Glutamatergic neuron (in vitro differentiated cells): ENCODE data around the gene OR52A1. TPM values are rescaled to one million over a fixed set of nuclear protein-coding genes. Genes with fewer than 3 reads are reported as not detected.

Source experiments
- DNase-seq: peaks from one replicate; pipeline ENCODE4 v3.0.0; 2022
- H3K27ac Mint-ChIP-seq: one replicate; pipeline ENCODE4 v1.8.0; 2020; ENCODE audit warnings: mild to moderate bottlenecking, mixed read lengths, inconsistent platforms; ENCODE audit not compliant: unreplicated experiment
- H3K27me3 Mint-ChIP-seq: one replicate; pipeline ENCODE4 v1.8.0; 2020; ENCODE audit warnings: mild to moderate bottlenecking, moderate library complexity, mixed read lengths, inconsistent platforms; ENCODE audit not compliant: unreplicated experiment
- H3K36me3 Mint-ChIP-seq: one replicate; pipeline ENCODE4 v1.8.0; 2020; ENCODE audit warnings: mild to moderate bottlenecking, mixed read lengths, inconsistent platforms; ENCODE audit not compliant: unreplicated experiment
- H3K4me1 Mint-ChIP-seq: one replicate; pipeline ENCODE4 v1.8.0; 2020; ENCODE audit warnings: mild to moderate bottlenecking, low read depth, mixed read lengths, inconsistent platforms; ENCODE audit not compliant: unreplicated experiment
- H3K4me3 Mint-ChIP-seq: one replicate; pipeline ENCODE4 v1.8.0; 2020; ENCODE audit warnings: mild to moderate bottlenecking, mixed read lengths, inconsistent platforms; ENCODE audit not compliant: unreplicated experiment
- H3K9me3 Mint-ChIP-seq: one replicate; pipeline ENCODE4 v1.8.0; 2020; ENCODE audit warnings: mild to moderate bottlenecking, moderate library complexity, mixed read lengths, inconsistent platforms; ENCODE audit not compliant: unreplicated experiment
- CTCF ChIP-seq: fragments of 200-600 bp; sonication (generic); IDR thresholded peaks from one replicate; pipeline ENCODE4 v1.5.0; 2021; ENCODE audit not compliant: partially characterized antibody, unreplicated experiment
- total RNA-seq: library from RNA; stranded (reverse); fragmentation: NEBNext Ultra II Directional; extraction: Animal tissue kit (Norgen Biotek cat#: 25700); gene quantifications from one replicate; pipeline ENCODE4 v1.2.1, GENCODE V29; 2021; ENCODE audit not compliant: unreplicated experiment

The OR52A1 gene
- total RNA-seq, 1 donor from 2014 or later, result not detected

- H3K27ac Mint-ChIP-seq, result no peak overlapping the region
These were observed 30.6 kb downstream of the OR52A1 start for GRCh38 chr11:5123802-5124521.

GRCh38 chr11:5118893-5119292 lies 35.7 kb downstream of the OR52A1 start:
- TF ChIP-seq CTCF, result no peak
- Mint-ChIP-seq H3K27me3 (peaks cover 1% of the 10 kb centered on the region), H3K36me3 (no peaks in the 10 kb centered on the region), H3K4me1 (no peaks in the 10 kb centered on the region), H3K4me3 (no peak overlapping the region), H3K27ac (no peak overlapping the region), H3K9me3 (peaks cover 5% of the 10 kb centered on the region)
- DNase-seq, result no peak

More at GRCh38 chr11:5123802-5124521, 30.6 kb downstream of the OR52A1 start:
- Mint-ChIP-seq H3K4me1 (no peaks in the 10 kb centered on the region), H3K4me3 (no peak overlapping the region), H3K9me3 (no peaks in the 10 kb centered on the region), H3K36me3 (no peaks in the 10 kb centered on the region), H3K27me3 (peaks cover 2% of the 10 kb centered on the region)
- peak; percentile 76 for DNase-seq
- TF ChIP-seq CTCF, result peak; percentile 84

- Mint-ChIP-seq H3K36me3 (no peaks in the 10 kb centered on the region), H3K4me1 (no peaks in the 10 kb centered on the region), H3K27ac (no peak overlapping the region), H3K9me3 (peaks cover 5% of the 10 kb centered on the region), H3K4me3 (no peak overlapping the region), H3K27me3 (peaks cover 1% of the 10 kb centered on the region)
- no peak for TF ChIP-seq CTCF
- no peak for DNase-seq
These were observed 37.0 kb downstream of the OR52A1 start for GRCh38 chr11:5117588-5117987.

GRCh38 chr11:5115339-5115738 lies 39.2 kb downstream of the OR52A1 start:
- no peaks in the 10 kb centered on the region for H3K36me3 Mint-ChIP-seq
- H3K27ac Mint-ChIP-seq, result no peak overlapping the region
- DNase-seq, result no peak
- H3K4me1 Mint-ChIP-seq, result no peaks in the 10 kb centered on the region
- no peak overlapping the region for H3K4me3 Mint-ChIP-seq
- TF ChIP-seq CTCF, result no peak
- peaks cover 5% of the 10 kb centered on the region for H3K9me3 Mint-ChIP-seq
- peaks cover 3% of the 10 kb centered on the region for H3K27me3 Mint-ChIP-seq

GRCh38 chr11:5107285-5107684 lies 47.3 kb downstream of the OR52A1 start:
- no peaks in the 10 kb centered on the region for H3K9me3 Mint-ChIP-seq
- no peaks in the 10 kb centered on the region for H3K36me3 Mint-ChIP-seq
- H3K4me1 Mint-ChIP-seq, result peaks cover 2% of the 10 kb centered on the region
- DNase-seq, result no peak
- no peak overlapping the region for H3K4me3 Mint-ChIP-seq
- H3K27me3 Mint-ChIP-seq, result peaks cover 3% of the 10 kb centered on the region
- TF ChIP-seq CTCF, result no peak
- H3K27ac Mint-ChIP-seq, result no peak overlapping the region
